ENCODE results near the gene HEATR5A. TPM values are rescaled to one million over a fixed set of nuclear protein-coding genes. Genes with fewer than 3 reads are reported as not detected.

HEATR5A gene
- total and polyA plus RNA-seq, 2 of the 13 experiments (the other 11 are each of a cell fraction or from before 2014, with no cell fraction given) = 36.4 to 105 TPM

DNA sequence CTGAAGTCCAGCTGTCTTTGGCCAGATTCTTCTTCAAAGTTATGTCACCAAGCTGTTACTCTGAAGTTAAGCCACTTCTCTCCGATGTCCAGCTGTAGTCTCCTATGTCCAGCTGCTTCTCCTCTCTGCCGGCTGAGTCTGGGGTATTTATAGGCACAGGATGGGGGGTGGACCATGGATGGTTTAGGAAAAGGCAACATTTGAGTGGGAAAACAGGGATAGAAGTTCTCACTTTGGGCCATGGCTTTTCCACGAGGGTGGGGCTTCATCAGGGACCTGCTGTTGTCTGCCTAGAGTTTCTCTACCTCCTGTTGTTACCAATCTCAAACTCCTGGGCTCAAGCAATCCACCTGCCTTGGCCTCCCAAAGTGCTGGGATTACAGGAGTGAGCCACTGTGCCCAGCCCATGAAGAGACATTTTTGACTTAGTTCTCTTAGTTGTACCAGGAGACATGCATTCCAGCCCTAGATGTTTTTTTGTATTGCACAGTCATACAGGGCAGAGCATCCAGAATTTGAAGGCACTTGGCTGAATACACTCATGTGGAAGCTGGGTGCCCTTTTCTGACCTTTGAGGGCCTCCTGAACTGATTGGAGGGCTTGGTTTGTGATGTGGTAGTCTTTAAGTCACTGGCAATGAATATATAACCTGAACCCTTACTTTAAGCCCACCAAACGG is 132.9 kb downstream of the HEATR5A start:
- no peak overlapping the region for H3K27ac ChIP-seq (ENCODE audit: extremely low read length, insufficient read depth, low read length)
- no peak overlapping the region for H2AFZ ChIP-seq (ENCODE audit: low read length)
- intact Hi-C loops (cut with micrococcal nuclease; ENCODE audit: unreplicated experiment) = no loop called here
- peak; percentile 6; the same call in 2 of the 3 replicates for ATAC-seq
- peaks cover 30% of the 10 kb centered on the region for H3K4me1 ChIP-seq (ENCODE audit: insufficient read depth, low read length)
- H4K20me1 ChIP-seq (ENCODE audit: insufficient read depth, low read length) = no peaks in the 10 kb centered on the region
- BruUV-seq (replicated peaks) = no TSS peak
- in situ Hi-C loops (cut with HindIII; ENCODE audit: extremely low pct_ligation_motif_present, low pct_unique_long_range_greater_than_20kb) = no loop called here
- no peaks in the 10 kb centered on the region for H3K36me3 ChIP-seq (replicated peaks in 1 of 2; ENCODE audit: control insufficient read depth in 1 of 2, insufficient read depth in 2 of 2, low read length in 2 of 2)
- H3K79me2 ChIP-seq (ENCODE audit: insufficient read depth, low read length) = no peaks in the 10 kb centered on the region
- no peaks in the 10 kb centered on the region for H3K9me3 ChIP-seq (ENCODE audit: low read length)
- CTCF ChIA-PET (ENCODE audit: low intra/inter-chr PET ratio, low total read pairs) = interaction anchor here (2.4 kb wide), 1 partner anchor 80 kb away, joined by 13 read pairs; the partner anchor contains the start of gene HECTD1
- FAIRE-seq = no peak
- 56% methylated on average over 4 of the region's 4 CpGs for WGBS (ENCODE audit: low lambda C conversion rate)
- H3K9ac ChIP-seq (ENCODE audit: insufficient read depth, low read depth, low read length) = no peak overlapping the region
- DNase-seq (ENCODE audit: low spot score) = no peak
- no peak overlapping the region for H3K4me2 ChIP-seq (ENCODE audit: low read depth, low read length)
- POLR2A ChIA-PET = interaction anchor here (0.8 to 1.5 kb wide), 9 partner anchors 11 to 82 kb away, joined by 3 to 23 read pairs (median 5); partner anchors contain the start of gene HECTD1
- H3K4me3 ChIP-seq (replicated peaks in 1 of 3; ENCODE audit: insufficient read depth in 1 of 3, low read depth in 2 of 3, low read length in 3 of 3) = no peak overlapping the region
- H3K27me3 ChIP-seq (ENCODE audit: control insufficient read depth in 1 of 2, insufficient read depth in 2 of 2, low read length in 2 of 2) = no peaks in the 10 kb centered on the region
- TF ChIP-seq SETDB1 (CRISPR knock-in tag; IDR thresholded peaks at IDR 0.05; ENCODE audit: borderline replicate concordance) (no peak), NCOA1 (CRISPR knock-in tag; IDR thresholded peaks at IDR 0.05) (peak; percentile 78; the same call in 1 of the 2 replicates), KDM1A (CRISPR knock-in tag; IDR thresholded peaks at IDR 0.05) (no peak), ZNF646 (CRISPR knock-in tag; IDR thresholded peaks at IDR 0.05) (no peak), PCBP2 (optimal IDR thresholded peaks at IDR 0.05; ENCODE audit: low read depth, low read length, poor library complexity, severe bottlenecking) (peak; percentile 15), FOXO4 (CRISPR knock-in tag; conservative IDR thresholded peaks at IDR 0.05) (0 out of 2 replicates have a peak, but pooled peaks have one; percentile 74), CHCHD3 (CRISPR knock-in tag; IDR thresholded peaks at IDR 0.05) (peak; percentile 63; the same call in 1 of the 2 replicates), MYNN (CRISPR knock-in tag; IDR thresholded peaks at IDR 0.05; ENCODE audit: low read depth) (0 out of 2 replicates have a peak, but pooled peaks have one; percentile 33)
- TF ChIP-seq, protein P1, sequence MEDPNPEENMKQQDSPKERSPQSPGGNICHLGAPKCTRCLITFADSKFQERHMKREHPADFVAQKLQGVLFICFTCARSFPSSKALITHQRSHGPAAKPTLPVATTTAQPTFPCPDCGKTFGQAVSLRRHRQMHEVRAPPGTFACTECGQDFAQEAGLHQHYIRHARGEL (CRISPR knock-in tag; IDR thresholded peaks at IDR 0.05) = 0 out of 2 replicates have a peak, but pooled peaks have one; percentile 60
- TF ChIP-seq, protein P2, sequence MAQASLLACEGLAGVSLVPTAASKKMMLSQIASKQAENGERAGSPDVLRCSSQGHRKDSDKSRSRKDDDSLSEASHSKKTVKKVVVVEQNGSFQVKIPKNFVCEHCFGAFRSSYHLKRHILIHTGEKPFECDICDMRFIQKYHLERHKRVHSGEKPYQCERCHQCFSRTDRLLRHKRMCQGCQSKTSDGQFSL (CRISPR knock-in tag; IDR thresholded peaks at IDR 0.05) = 0 out of 2 replicates have a peak, but pooled peaks have one; percentile 1
